ENCODE results near the gene BNC2.

Gene BNC2

GRCh38 chr9:16767366-16767765 is 103.1 kb downstream of the BNC2 start:
- no peak for DNase-seq (ENCODE audit: low spot score)

GRCh38 chr9:16763946-16764345 is 106.5 kb downstream of the BNC2 start:
- no peak for DNase-seq (ENCODE audit: low spot score)

DNA sequence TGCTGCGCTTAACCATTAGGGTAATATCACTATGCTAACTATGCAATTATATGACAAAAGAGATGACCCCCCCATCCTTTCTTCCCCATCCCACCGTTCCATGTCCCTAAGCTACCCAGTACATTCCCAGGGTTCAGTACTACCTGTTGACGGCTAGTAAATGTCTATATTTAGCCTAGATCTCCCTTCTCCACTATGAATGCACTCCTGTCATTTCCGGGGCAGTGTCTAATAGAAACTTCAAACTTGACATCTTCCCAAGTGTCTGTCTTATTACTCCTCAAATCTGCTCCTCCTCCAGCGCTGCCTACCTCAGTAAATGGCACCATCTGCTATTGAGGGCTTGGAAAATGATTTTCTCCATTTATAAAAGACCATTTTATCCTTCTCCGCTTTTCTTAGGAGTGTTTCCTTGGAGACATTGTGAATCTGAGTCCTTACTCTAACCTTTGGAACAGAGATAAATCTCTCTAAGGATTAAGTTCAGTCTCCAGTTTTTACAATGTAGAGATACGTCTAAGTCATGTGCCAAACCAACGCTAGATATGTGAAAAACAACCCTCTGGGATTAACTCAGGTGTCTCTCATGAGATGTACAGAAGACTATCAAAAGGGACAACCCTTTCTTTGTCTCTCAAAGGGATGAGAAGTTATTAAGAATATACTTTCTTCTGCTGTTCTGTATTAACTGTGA is 114.9 kb downstream of the BNC2 start:
- no peak for DNase-seq (ENCODE audit: low spot score)

DNA sequence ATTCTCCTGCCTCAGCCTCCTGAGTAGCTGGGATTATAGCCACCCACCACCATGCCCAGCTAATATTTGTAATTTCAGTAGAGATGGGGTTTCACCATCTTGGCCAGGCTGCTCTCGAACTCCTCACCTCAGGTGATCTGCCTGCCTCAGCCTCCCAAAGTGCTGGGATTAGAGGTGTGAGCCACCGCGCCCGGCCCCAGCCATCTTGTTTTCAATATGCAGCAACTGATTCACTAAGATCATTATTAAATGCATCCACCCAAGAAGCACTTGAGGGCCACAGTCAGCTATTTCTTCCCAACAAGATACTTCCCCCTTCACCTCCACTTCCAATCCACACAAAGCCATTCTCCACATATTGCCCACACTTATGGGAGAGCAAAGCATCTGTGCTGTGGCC is 115.8 kb downstream of the BNC2 start:
- DNase-seq (ENCODE audit: low spot score) = no peak

GRCh38 chr9:16753256-16753655 is 117.2 kb downstream of the BNC2 start:
- DNase-seq (ENCODE audit: low spot score) = no peak

DNA sequence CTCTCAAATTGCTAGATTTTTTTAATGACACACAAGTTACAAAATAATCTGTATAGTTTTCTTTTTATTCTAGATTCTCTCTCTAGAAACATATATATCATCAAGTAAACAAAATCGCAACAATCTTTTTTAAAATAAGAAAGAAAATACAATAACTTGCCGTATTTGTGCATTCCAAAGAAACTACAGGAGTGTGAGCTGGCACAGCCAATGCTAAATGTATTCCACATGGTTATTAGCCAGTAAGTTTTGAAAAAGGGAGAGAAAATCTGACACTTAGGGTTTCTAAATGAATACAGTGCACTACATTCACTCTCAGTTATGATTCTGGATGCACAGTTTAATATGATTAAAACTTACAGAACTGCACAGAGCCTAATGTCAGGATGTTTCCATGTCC is 117.9 kb downstream of the BNC2 start:
- no peak for DNase-seq (ENCODE audit: low spot score)

DNA sequence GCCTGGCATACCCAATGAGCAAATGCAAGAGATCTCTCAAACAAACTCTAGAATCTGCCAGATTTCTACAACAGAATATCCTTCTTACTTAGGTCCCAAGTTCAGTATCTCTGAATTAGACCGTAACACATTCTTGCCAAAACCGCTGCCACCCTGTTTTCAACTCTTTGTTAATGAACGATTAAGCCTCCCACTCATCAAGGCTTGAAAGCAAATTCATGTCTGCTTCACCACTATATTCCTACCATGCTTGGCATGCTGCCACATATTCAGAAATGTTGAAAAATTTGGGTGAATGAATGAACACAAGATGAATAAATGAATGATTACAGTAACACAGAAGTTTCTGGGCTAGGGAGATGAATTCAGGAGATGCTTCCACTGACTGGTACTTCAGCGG is 119.9 kb downstream of the BNC2 start:
- DNase-seq (ENCODE audit: low spot score) = no peak

GRCh38 chr9:16745359-16745758 is 125.1 kb downstream of the BNC2 start:
- DNase-seq (ENCODE audit: low spot score) = no peak

DNA sequence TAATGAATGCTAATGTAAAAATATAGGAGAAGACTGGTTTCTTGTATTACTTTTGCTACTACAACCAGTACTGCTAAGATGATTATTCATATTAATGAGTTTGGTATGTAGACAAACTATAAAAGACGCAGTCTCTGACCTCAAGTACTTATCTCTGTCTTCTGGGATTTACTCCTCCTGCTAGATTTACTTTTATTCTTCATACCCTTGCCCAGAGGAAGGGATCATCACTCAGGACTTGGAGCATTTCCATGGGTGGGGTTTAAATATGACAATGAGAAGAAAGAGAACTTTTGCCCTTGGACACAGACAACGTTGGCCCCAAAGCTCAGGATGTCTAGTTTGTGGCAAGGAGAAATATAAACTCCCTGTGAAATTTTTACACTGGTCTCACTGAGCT is 126.1 kb downstream of the BNC2 start:
- no peak for DNase-seq (ENCODE audit: low spot score)

- no peak for DNase-seq (ENCODE audit: low spot score)
These were observed 127.1 kb downstream of the BNC2 start for GRCh38 chr9:16743375-16743774.

GRCh38 chr9:16735001-16735400 is 135.5 kb downstream of the BNC2 start:
- no peak for DNase-seq (ENCODE audit: low spot score)

- DNase-seq (ENCODE audit: low spot score) = no peak
These were observed 137.9 kb downstream of the BNC2 start for GRCh38 chr9:16732546-16732945.

- no peak for DNase-seq (ENCODE audit: low spot score)
These were observed 140.3 kb downstream of the BNC2 start for GRCh38 chr9:16730162-16730561.

- DNase-seq (ENCODE audit: low spot score) = no peak
These were observed 140.8 kb downstream of the BNC2 start for GRCh38 chr9:16729651-16730050.

GRCh38 chr9:16728137-16728508 is 142.3 kb downstream of the BNC2 start:
- DNase-seq (ENCODE audit: low spot score) = no peak

- DNase-seq (ENCODE audit: low spot score) = no peak
These were observed 142.9 kb downstream of the BNC2 start for GRCh38 chr9:16727452-16728136.

DNA sequence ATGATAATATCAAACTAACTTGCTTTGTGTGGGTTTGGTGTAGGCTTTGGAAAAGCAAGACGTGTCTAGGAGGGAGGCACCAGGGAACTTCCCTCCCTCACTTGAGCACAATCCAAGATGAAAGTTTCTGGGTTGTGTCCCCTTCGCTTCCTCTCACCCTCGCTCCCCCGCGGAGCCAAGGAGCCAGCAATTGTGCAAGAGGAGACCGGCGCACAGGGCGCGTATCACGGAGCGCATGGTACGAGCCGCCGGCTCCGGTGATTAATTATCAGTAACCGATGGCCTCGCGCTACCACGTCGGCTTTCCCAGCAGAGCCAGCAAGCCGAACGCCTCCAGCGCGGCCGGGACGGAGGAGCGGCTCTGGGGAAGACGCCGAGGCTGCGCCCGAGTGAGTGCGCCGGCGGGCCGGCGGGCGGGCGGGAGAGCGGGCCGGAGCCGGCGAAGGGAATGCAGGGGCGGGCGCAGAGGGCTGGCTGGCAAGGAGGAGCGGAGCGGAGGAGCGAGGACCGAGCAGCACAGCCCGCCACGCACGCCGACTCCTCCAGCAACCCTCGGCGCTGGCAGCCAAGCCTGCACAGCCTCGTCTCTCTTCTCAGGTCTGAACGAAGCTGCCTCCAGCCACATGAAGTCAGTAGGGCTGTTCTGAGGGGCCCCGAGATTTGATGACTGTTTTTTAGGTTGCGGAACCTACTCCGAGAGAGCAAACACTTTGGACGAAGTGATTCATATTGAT is 143.6 kb downstream of the BNC2 start:
- peak; percentile 72 for DNase-seq (ENCODE audit: low spot score)

GRCh38 chr9:16726029-16726428 is 144.4 kb downstream of the BNC2 start:
- DNase-seq (ENCODE audit: low spot score) = no peak

GRCh38 chr9:16725066-16725465 is 145.4 kb downstream of the BNC2 start:
- DNase-seq (ENCODE audit: low spot score) = no peak

DNA sequence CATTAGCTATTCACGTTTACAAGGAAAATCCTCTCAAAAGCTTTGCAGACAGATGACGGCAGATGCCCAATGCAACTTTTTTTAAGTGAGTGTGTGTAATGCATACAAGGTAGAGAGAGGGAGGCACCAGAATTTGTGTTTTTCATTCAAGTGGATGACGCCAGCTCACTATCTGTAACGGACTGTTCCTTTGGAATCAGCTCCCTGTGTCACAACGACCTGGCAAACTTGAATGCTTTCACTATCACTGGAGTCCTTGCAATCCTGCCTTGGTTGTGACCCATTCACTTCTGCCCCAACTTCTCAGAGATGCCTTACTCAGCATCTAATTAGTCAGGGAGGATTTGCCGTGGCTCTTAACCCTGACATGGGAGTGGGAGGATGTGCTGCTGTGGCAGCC is 148.5 kb downstream of the BNC2 start:
- no peak for DNase-seq (ENCODE audit: low spot score)

DNA sequence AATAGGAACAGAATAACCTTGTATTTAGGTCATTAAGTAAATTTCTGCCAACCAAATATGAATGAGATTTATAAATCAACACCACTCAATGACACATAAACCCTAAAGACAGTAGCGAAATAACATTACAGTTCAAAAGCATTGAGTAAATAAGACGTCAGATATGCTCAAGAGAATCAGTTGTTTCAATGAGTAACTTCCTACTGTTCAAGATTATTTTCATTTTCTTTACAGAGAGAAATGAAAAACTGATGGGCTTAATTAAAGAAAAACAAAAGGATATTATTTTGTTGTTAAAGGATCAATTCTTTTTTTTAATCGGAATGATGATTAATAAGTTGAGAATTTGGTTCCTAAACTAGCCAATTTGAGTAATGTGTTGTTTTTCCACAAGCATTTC is 150.1 kb downstream of the BNC2 start:
- no peak for DNase-seq (ENCODE audit: low spot score)

- DNase-seq (ENCODE audit: low spot score) = no peak
These were observed 150.5 kb downstream of the BNC2 start for GRCh38 chr9:16719921-16720320.

GRCh38 chr9:16718952-16719351 is 151.5 kb downstream of the BNC2 start:
- DNase-seq (ENCODE audit: low spot score) = no peak
